ENCODE measurements around the gene BPIFA1. TPM values are rescaled to one million over a fixed set of nuclear protein-coding genes. Genes with fewer than 3 reads are reported as not detected.

BPIFA1 gene
- total RNA-seq, 2 experiments from 2014 or later, result not detected

Other genes starting within 250 kb of the BPIFA1 start
- gene SUN5, start 231.6 kb upstream of the BPIFA1 start, total RNA-seq (2014; rRNA removed; shearing (Covaris generic)), result not detected in 2 replicates
- gene SUN5, start 231.6 kb upstream of the BPIFA1 start, total RNA-seq (2022), result not detected in 2 replicates
- not detected in 2 replicates for gene BPIFB2, start 228.3 kb upstream of the BPIFA1 start, total RNA-seq (2014; rRNA removed; shearing (Covaris generic))
- not detected in 2 replicates for gene BPIFB2, start 228.3 kb upstream of the BPIFA1 start, total RNA-seq (2022)
- gene BPIFB6, start 204.3 kb upstream of the BPIFA1 start, total RNA-seq (2014; rRNA removed; shearing (Covaris generic)), result not detected in 2 replicates
- gene BPIFB6, start 204.3 kb upstream of the BPIFA1 start, total RNA-seq (2022), result not detected in 2 replicates
- not detected in 2 replicates for gene BPIFB3, start 182.1 kb upstream of the BPIFA1 start, total RNA-seq (2014; rRNA removed; shearing (Covaris generic))
- not detected in 2 replicates for gene BPIFB3, start 182.1 kb upstream of the BPIFA1 start, total RNA-seq (2022)
- gene BPIFB4, start 156.4 kb upstream of the BPIFA1 start, total RNA-seq (2014; rRNA removed; shearing (Covaris generic)), result not detected in 2 replicates
- gene BPIFB4, start 156.4 kb upstream of the BPIFA1 start, total RNA-seq (2022), result not detected in 2 replicates
- not detected in 2 replicates for gene BPIFA2, start 67.8 kb upstream of the BPIFA1 start, total RNA-seq (2014; rRNA removed; shearing (Covaris generic))
- not detected in 2 replicates for gene BPIFA2, start 67.8 kb upstream of the BPIFA1 start, total RNA-seq (2022)
- not detected in 2 replicates for gene BPIFA3, start 18.6 kb upstream of the BPIFA1 start, total RNA-seq (2014; rRNA removed; shearing (Covaris generic))
- not detected in 2 replicates for gene BPIFA3, start 18.6 kb upstream of the BPIFA1 start, total RNA-seq (2022)
- gene BPIFB1, start 47.2 kb downstream of the BPIFA1 start, total RNA-seq (2014; rRNA removed; shearing (Covaris generic)), result not detected in 2 replicates
- not detected in 2 replicates for gene BPIFB1, start 47.2 kb downstream of the BPIFA1 start, total RNA-seq (2022)
- gene CDK5RAP1, start 165.5 kb downstream of the BPIFA1 start, total RNA-seq (2014; rRNA removed; shearing (Covaris generic)), result 32.1 and 41.2 TPM in 2 replicates
- 45.4 and 49.4 TPM in 2 replicates for gene CDK5RAP1, start 165.5 kb downstream of the BPIFA1 start, total RNA-seq (2022)
- gene SNTA1, start 207.8 kb downstream of the BPIFA1 start, total RNA-seq (2014; rRNA removed; shearing (Covaris generic)), result 44.8 and 46.5 TPM in 2 replicates
- gene SNTA1, start 207.8 kb downstream of the BPIFA1 start, total RNA-seq (2022), result 36.6 and 42.1 TPM in 2 replicates

Measured in OCI-LY7 (cell line).